K562 (cell line): ENCODE results near the gene FBXO44. TPM values are rescaled to one million over a fixed set of nuclear protein-coding genes. Genes with fewer than 3 reads are reported as not detected.

Experiments used
- BCOR ChIP-seq: fragments of 450-650 bp; IDR thresholded peaks from 2 replicates; pipeline ENCODE4 v1.6.1; 2016
- CREB3L1 ChIP-seq: fragments of 450-650 bp; IDR thresholded peaks from 2 replicates; pipeline ENCODE4 v1.6.1; 2014; ENCODE audit warnings: low read depth, mild to moderate bottlenecking, moderate library complexity, borderline replicate concordance
- ERF ChIP-seq: fragments of 450-650 bp; formaldehyde crosslinking; IDR thresholded peaks from 2 replicates; pipeline ENCODE4 v1.4.0; 2020; ENCODE audit warnings: mild to moderate bottlenecking, mixed read lengths
- ETS2 ChIP-seq: IDR thresholded peaks from 2 replicates; pipeline ENCODE4 v1.6.1; 2016; ENCODE audit warnings: borderline replicate concordance, missing genetic modification characterization, mild to moderate bottlenecking, moderate library complexity, missing compliant biosample characterization; ENCODE audit not compliant: poor library complexity, severe bottlenecking
- EZH2 ChIP-seq: IDR thresholded peaks from 2 replicates; pipeline ENCODE4 v1.6.1; 2012; ENCODE audit warnings: low read depth, mild to moderate bottlenecking, inconsistent platforms, low read length, borderline replicate concordance
- FOXA1 ChIP-seq: fragments of 450-650 bp; IDR thresholded peaks from 2 replicates; pipeline ENCODE4 v1.6.1; 2016; ENCODE audit warnings: mild to moderate bottlenecking, borderline replicate concordance
- GMEB1 ChIP-seq: fragments of 250-450 bp; sonication (Bioruptor Pico); IDR thresholded peaks from 2 replicates; pipeline ENCODE4 v1.4.0; 2020; ENCODE audit warnings: mild to moderate bottlenecking
- HDGF ChIP-seq: fragments of 450-650 bp; IDR thresholded peaks from 2 replicates; pipeline ENCODE4 v1.6.1; 2016
- PBX2 ChIP-seq, 2 experiments: IDR thresholded peaks in 1 of 2; conservative IDR thresholded peaks in 1 of 2; 2 replicates each; pipeline ENCODE4 v1.6.1; 2016; ENCODE audit warnings: low read depth in 2 of 2, mild to moderate bottlenecking in 1 of 2, missing compliant biosample characterization in 1 of 2, missing genetic modification characterization in 1 of 2, moderate library complexity in 1 of 2
- RBM25 ChIP-seq: fragments of 200-400 bp; formaldehyde crosslinking; IDR thresholded peaks from 2 replicates; pipeline ENCODE4 v1.6.1; 2018; ENCODE audit warnings: low read length, low read depth, moderate library complexity; ENCODE audit not compliant: severe bottlenecking
- RFX5 ChIP-seq: IDR thresholded peaks from 2 replicates; pipeline ENCODE4 v1.6.1; 2011; ENCODE audit warnings: low read depth, mild to moderate bottlenecking, improper control_type of control experiment, low read length
- SAFB2 ChIP-seq: fragments of 200-400 bp; formaldehyde crosslinking; IDR thresholded peaks from 2 replicates; pipeline ENCODE4 v1.6.1; 2018; ENCODE audit warnings: borderline replicate concordance, low read length, low read depth, moderate library complexity; ENCODE audit not compliant: severe bottlenecking
- SREBF1 ChIP-seq: fragments of 150-350 bp; IDR thresholded peaks from 2 replicates; pipeline ENCODE4 v1.6.1; 2014; ENCODE audit warnings: antibody characterized with exemption, low read depth, low read length, borderline replicate concordance
- TAL1 ChIP-seq: fragments of 450-650 bp; IDR thresholded peaks from 2 replicates; pipeline ENCODE4 v1.6.1; 2016; ENCODE audit warnings: mild to moderate bottlenecking
- TARDBP ChIP-seq: fragments of 450-650 bp; IDR thresholded peaks from 2 replicates; pipeline ENCODE4 v1.6.1; 2016
- TFAP4 ChIP-seq: sonication (generic); formaldehyde crosslinking; IDR thresholded peaks from 2 replicates; pipeline ENCODE4 v1.8.0; 2022; ENCODE audit warnings: missing genetic modification reagents, mild to moderate bottlenecking, moderate library complexity, borderline replicate concordance
- THRAP3 ChIP-seq: fragments of 450-650 bp; IDR thresholded peaks from 2 replicates; pipeline ENCODE4 v1.6.1; 2016; ENCODE audit warnings: mild to moderate bottlenecking, inconsistent platforms, borderline replicate concordance
- ZBTB34 ChIP-seq: fragments of 250-450 bp; sonication (Bioruptor Pico); IDR thresholded peaks from 2 replicates; pipeline ENCODE4 v1.8.0; 2021; ENCODE audit warnings: mild to moderate bottlenecking, moderate library complexity
- ZKSCAN3 ChIP-seq: fragments of 250-450 bp; sonication (Bioruptor Pico); IDR thresholded peaks from 2 replicates; pipeline ENCODE4 v1.4.0; 2020
- ZNF707 ChIP-seq: fragments of 250-450 bp; sonication (Bioruptor Pico); conservative IDR thresholded peaks from 2 replicates; pipeline ENCODE4 v1.8.0; 2022; ENCODE audit warnings: inconsistent platforms, mild to moderate bottlenecking, moderate library complexity
- polyA plus RNA-seq, 8 experiments: library from polyadenylated mRNA; depleted of rRNA in 4 of 8; stranded (reverse) in 5 of 8; unstranded in 3 of 8; fragments of >200 nt; fragmentation: Nextera tagmentation in 2 of 8; fragmentation: Illumina TruSeq in 1 of 8; extraction: Ambion mirVana in 2 of 8; extraction: Trizol in 1 of 8; gene quantifications; 2 replicates each; pipeline versions ENCODE4 v1.2.1 to v1.2.3, GENCODE V29; 2011 to 2014; ENCODE audit warnings: inconsistent platforms in 1 of 8, missing spikeins in 1 of 8
- total RNA-seq, 7 experiments: library from RNA; depleted of rRNA in 6 of 7; stranded (reverse); fragments of >200 nt in 6 of 7; fragmentation: Illumina TruSeq in 2 of 7; extraction: Trizol in 2 of 7; gene quantifications; 2 replicates each; pipeline versions ENCODE4 v1.2.1 to v1.2.3, GENCODE V29; 2011 to 2021; ENCODE audit warnings: low replicate concordance in 1 of 7

Gene FBXO44
- total and polyA plus RNA-seq, 9 of the 15 experiments (the other 6 are each of a cell fraction or from before 2014, with no cell fraction given), result 0.69 to 20.9 (median 6.7) TPM

- no peak for TF ChIP-seq GMEB1
- TF ChIP-seq THRAP3, result no peak
- no peak for TF ChIP-seq TAL1
- TF ChIP-seq ERF (CRISPR knock-in tag), result peak; percentile 77; the same call in 1 of the 2 replicates
- no peak for TF ChIP-seq ZKSCAN3 (CRISPR knock-in tag)
- TF ChIP-seq TARDBP, result 0 out of 2 replicates have a peak, but pooled peaks have one; percentile 61
- no peak for TF ChIP-seq ZNF707 (CRISPR knock-in tag)
- no peak for TF ChIP-seq HDGF
- no peak for TF ChIP-seq FOXA1
- no peak for TF ChIP-seq ZBTB34
- TF ChIP-seq ETS2, result no peak
- no peak for TF ChIP-seq PBX2 (CRISPR knock-in tag; IDR thresholded peaks at IDR 0.05; ENCODE audit: low read depth)
- TF ChIP-seq PBX2 (tag; conservative IDR thresholded peaks at IDR 0.05; ENCODE audit: low read depth), result no peak
- no peak for TF ChIP-seq RFX5
- peak; percentile 27; the same call in 1 of the 2 replicates for TF ChIP-seq CREB3L1
- TF ChIP-seq SREBF1, result no peak
- peak; percentile 98 for TF ChIP-seq BCOR
- TF ChIP-seq RBM25, result peak; percentile 94
- peak; percentile 78 for TF ChIP-seq TFAP4 (CRISPR knock-in tag)
- TF ChIP-seq EZH2, result no peak
- no peak for TF ChIP-seq SAFB2
Measured at GRCh38 chr1:11650331-11650991, 4.2 kb upstream of the FBXO44 start (continued).
